ENCODE data around the gene GALNTL6. TPM values are rescaled to one million over a fixed set of nuclear protein-coding genes. Genes with fewer than 3 reads are reported as not detected.

The GALNTL6 gene
- total and polyA plus RNA-seq, 9 of the 15 experiments (the other 6 are each of a cell fraction or from before 2014, with no cell fraction given) = 0.18 to 0.50 (median 0.29) TPM

DNA sequence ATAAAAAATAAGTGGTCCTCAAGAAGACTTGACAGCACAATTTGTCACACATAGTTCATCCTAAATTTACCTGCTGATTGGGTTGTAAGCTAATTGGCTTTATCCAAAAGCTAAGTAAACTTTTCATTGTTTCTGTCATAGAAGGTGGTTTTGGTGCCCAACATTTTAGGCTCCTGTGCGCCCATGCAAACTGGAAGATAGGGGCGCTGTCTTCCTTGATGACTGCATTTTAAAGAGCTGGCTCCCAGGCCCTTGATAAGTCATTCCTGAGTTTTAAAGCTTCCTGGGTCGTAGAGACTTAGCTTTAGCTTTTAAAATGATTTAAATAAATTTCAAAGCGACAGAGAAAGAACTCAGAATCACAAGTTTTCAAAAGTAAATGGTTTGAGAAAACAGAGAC, 730.0 kb downstream of the GALNTL6 start:
- DNase-seq (ENCODE audit: extremely low read depth in 1 of 4, low spot score in 3 of 4) = no peak
- no peaks in the 10 kb centered on the region for H3K9me1 ChIP-seq (ENCODE audit: control insufficient read depth, insufficient read depth, low read length)
- TF ChIP-seq POLR2A (conservative IDR thresholded peaks at IDR 0.05) = no peak
- TF ChIP-seq NCOA6 (IDR thresholded peaks at IDR 0.05) = no peak
- TF ChIP-seq HMGN3 (IDR thresholded peaks at IDR 0.05; ENCODE audit: borderline replicate concordance, extremely low read depth, insufficient read length, low read depth, low read length) = no peak
- TF ChIP-seq, protein P1, sequence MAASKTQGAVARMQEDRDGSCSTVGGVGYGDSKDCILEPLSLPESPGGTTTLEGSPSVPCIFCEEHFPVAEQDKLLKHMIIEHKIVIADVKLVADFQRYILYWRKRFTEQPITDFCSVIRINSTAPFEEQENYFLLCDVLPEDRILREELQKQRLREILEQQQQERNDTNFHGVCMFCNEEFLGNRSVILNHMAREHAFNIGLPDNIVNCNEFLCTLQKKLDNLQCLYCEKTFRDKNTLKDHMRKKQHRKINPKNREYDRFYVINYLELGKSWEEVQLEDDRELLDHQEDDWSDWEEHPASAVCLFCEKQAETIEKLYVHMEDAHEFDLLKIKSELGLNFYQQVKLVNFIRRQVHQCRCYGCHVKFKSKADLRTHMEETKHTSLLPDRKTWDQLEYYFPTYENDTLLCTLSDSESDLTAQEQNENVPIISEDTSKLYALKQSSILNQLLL (CRISPR knock-in tag; IDR thresholded peaks at IDR 0.05; ENCODE audit: borderline replicate concordance) = no peak
- TF ChIP-seq EWSR1 (IDR thresholded peaks at IDR 0.05; ENCODE audit: borderline replicate concordance, low read depth, partially characterized antibody) = no peak
- TF ChIP-seq ZNF347 (CRISPR knock-in tag; IDR thresholded peaks at IDR 0.05; ENCODE audit: low read depth) = no peak
- no peak for TF ChIP-seq ZNF165 (CRISPR knock-in tag; IDR thresholded peaks at IDR 0.05; ENCODE audit: borderline replicate concordance)
- TF ChIP-seq, protein P2, sequence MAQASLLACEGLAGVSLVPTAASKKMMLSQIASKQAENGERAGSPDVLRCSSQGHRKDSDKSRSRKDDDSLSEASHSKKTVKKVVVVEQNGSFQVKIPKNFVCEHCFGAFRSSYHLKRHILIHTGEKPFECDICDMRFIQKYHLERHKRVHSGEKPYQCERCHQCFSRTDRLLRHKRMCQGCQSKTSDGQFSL (CRISPR knock-in tag; IDR thresholded peaks at IDR 0.05) = no peak
- TF ChIP-seq, protein P2 (tag; IDR thresholded peaks at IDR 0.05) = no peak
- TF ChIP-seq, protein P3, sequence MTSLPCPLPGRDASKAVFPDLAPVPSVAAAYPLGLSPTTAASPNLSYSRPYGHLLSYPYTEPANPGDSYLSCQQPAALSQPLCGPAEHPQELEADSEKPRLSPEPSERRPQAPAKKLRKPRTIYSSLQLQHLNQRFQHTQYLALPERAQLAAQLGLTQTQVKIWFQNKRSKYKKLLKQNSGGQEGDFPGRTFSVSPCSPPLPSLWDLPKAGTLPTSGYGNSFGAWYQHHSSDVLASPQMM (CRISPR knock-in tag; IDR thresholded peaks at IDR 0.05) = no peak
- TF ChIP-seq, protein P4, sequence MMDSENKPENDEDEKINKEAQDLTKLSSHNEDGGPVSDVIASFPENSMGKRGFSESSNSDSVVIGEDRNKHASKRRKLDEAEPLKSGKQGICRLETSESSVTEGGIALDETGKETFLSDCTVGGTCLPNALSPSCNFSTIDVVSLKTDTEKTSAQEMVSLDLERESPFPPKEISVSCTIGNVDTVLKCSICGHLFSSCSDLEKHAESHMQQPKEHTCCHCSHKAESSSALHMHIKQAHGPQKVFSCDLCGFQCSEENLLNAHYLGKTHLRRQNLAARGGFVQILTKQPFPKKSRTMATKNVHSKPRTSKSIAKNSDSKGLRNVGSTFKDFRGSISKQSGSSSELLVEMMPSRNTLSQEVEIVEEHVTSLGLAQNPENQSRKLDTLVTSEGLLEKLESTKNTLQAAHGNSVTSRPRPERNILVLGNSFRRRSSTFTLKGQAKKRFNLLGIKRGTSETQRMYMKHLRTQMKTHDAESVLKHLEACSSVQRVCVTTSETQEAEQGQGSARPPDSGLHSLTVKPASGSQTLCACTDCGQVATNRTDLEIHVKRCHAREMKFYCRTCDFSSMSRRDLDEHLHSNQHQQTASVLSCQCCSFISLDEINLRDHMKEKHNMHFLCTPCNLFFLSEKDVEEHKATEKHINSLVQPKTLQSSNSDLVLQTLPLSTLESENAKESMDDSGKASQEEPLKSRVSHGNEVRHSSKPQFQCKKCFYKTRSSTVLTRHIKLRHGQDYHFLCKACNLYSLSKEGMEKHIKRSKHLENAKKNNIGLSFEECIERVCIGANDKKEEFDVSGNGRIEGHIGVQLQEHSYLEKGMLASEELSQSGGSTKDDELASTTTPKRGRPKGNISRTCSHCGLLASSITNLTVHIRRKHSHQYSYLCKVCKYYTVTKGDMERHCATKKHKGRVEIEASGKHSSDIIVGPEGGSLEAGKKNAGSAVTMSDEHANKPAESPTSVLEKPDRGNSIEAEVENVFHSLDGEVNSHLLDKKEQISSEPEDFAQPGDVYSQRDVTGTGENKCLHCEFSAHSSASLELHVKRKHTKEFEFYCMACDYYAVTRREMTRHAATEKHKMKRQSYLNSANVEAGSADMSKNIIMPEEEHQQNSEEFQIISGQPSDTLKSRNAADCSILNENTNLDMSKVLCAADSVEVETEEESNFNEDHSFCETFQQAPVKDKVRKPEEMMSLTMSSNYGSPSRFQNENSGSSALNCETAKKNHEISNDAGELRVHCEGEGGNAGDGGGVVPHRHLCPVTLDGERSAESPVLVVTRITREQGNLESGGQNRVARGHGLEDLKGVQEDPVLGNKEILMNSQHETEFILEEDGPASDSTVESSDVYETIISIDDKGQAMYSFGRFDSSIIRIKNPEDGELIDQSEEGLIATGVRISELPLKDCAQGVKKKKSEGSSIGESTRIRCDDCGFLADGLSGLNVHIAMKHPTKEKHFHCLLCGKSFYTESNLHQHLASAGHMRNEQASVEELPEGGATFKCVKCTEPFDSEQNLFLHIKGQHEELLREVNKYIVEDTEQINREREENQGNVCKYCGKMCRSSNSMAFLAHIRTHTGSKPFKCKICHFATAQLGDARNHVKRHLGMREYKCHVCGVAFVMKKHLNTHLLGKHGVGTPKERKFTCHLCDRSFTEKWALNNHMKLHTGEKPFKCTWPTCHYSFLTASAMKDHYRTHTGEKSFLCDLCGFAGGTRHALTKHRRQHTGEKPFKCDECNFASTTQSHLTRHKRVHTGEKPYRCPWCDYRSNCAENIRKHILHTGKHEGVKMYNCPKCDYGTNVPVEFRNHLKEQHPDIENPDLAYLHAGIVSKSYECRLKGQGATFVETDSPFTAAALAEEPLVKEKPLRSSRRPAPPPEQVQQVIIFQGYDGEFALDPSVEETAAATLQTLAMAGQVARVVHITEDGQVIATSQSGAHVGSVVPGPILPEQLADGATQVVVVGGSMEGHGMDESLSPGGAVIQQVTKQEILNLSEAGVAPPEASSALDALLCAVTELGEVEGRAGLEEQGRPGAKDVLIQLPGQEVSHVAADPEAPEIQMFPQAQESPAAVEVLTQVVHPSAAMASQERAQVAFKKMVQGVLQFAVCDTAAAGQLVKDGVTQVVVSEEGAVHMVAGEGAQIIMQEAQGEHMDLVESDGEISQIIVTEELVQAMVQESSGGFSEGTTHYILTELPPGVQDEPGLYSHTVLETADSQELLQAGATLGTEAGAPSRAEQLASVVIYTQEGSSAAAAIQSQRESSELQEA (IDR thresholded peaks at IDR 0.05; ENCODE audit: low read depth) = no peak
- no peaks in the 10 kb centered on the region for H3K36me3 ChIP-seq (ENCODE audit: control insufficient read depth, insufficient read depth, low read length)
- H2AFZ ChIP-seq (ENCODE audit: low read depth, low read length) = no peak overlapping the region
- ChIA-PET POLR2A (no interaction called here), CTCF (ENCODE audit: low intra/inter-chr PET ratio) (no interaction called here)
- WGBS (ENCODE audit: insufficient coverage, low coverage, missing lambda C conversion rate) = 0% methylated on average over 4 of the region's 4 CpGs
- H3K27me3 ChIP-seq (ENCODE audit: control insufficient read depth in 2 of 2, insufficient read depth in 2 of 2, low read length in 2 of 2) = no peaks in the 10 kb centered on the region
- no peaks in the 10 kb centered on the region for H4K20me1 ChIP-seq (replicated peaks; ENCODE audit: control insufficient read depth, insufficient read depth, low read length)
- no peak overlapping the region for H3K4me3 ChIP-seq
- H3K4me1 ChIP-seq (replicated peaks in 1 of 2; ENCODE audit: control insufficient read depth in 2 of 2, insufficient read depth in 2 of 2, low read length in 2 of 2) = no peaks in the 10 kb centered on the region
- no peak overlapping the region for H3K4me2 ChIP-seq (ENCODE audit: insufficient read depth, low read length)
- no peaks in the 10 kb centered on the region; the same call in 1 of the 2 replicates for H3K9me3 ChIP-seq (replicated peaks; ENCODE audit: control insufficient read depth, insufficient read depth, low read depth, low read length)
- H3K79me2 ChIP-seq (ENCODE audit: control insufficient read depth, insufficient read depth, low read length) = no peaks in the 10 kb centered on the region
- FAIRE-seq = no peak
- intact Hi-C loops (cut with micrococcal nuclease) = no loop called here
- no peak overlapping the region for H3K9ac ChIP-seq (ENCODE audit: insufficient read depth in 1 of 2, low read depth in 2 of 2, low read length in 2 of 2)
- ATAC-seq = no peak
- BruUV-seq (replicated peaks) = no TSS peak
- in situ Hi-C loops (cut with MboI) = no loop called here
- no peak overlapping the region for H3K27ac ChIP-seq (ENCODE audit: extremely low read depth, low read depth, low read length)

Data from K562 (cell line).